ENCODE data around the gene CYBA.
"Not testable (repeated sequence)": the region's sequence is repeated elsewhere in the genome, so short reads cannot be mapped to it uniquely, and the experiment has no call there.

The CYBA gene

DNA sequence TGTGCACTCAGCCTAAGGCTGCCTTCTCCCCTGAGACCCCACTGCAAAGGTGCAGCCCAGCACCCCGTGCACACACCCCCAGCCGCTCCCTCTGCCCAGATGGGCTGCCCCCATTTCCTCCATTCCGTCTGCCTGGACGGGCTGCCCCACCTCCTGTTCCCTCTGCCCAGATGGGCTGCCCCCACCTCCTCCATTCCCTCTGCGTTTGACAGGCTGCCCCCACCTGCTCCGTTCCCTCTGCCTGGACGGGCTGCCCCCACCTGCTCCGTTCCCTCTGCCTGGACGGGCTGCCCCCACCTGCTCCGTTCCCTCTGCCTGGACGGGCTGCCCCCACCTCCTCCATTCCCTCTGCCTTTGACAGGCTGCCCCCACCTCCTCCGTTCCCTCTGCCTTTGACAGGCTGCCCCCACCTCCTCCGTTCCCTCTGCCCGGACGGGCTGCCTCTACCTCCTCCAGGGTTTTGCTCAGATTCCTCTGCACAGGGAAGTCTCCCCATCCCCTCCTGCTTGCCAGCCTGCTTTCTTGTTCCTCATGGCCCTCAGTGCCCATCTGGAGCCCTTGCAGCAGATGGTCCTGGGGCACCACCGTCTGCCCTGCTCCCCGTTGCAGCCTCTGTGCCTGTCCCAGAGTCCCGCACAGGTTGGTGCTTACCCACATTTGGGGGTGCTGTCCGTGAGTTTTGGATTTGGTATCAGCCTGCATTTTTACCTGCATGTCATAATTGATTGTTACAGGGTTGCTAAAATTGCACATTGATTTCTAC is 35.9 kb downstream of the CYBA start:
- no peak for DNase-seq (ENCODE audit: low read depth in 3 of 3)

DNA sequence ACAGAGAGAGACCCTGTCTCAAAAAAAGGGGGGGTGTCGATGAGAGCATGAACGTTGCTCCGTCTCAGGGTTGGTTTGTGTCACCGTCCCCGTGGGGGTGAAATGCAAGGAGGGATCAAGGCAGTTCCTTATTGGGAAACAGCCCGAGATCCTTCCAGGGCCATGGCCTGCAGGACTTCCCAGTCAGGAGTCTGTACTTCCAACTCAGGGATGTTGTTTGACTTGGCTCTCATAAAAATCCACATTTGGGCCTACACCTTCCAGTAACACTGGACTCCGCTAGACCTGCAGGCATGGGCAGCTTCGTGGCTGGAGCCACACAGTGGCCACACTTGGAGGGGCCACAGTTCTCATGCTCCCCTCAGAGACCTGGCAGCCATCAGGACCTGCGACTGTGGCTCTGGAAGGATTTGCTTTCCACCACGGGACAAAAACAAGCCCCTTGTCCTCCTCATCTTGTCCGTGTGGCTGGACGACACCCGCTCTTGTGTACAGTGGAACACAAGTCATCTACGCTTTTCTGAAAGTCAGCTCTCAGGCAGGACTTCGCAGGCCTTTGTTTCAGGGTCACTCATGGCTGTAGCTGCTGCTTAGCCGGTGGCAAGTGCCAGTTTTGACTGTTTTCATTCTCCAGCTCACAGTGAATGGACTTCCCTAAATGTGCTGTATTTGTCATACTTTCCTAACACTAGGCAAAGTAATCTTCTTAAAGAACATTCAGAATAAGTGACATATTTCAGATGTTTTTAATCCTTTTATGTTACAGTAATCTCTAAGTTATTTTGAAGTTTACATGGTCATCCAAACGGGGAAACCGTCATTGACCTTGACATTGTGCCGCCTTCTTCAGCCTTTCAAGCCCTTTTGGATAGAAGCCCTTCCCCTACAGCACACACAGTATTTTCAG is 36.7 kb downstream of the CYBA start:
- no peak for DNase-seq (ENCODE audit: low read depth in 3 of 3)

DNA sequence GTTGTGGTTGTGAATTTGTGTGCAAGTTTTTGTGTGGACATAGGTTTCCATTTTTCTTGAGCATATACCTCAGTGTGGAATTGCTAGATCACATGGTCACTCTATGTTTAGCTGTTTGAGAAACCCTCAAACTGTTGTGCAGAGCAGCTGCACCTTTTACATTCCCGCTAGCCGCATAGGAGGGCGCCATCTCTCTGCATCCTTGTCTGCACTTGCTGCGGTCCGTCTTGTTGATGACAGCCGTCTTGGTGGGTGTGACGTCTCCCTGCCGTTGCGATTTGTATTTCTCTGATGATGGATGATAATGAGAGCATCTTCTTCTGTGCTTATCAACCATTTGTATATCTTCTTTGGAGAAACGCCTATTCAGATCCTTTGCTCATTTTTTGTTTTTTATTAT is 37.6 kb downstream of the CYBA start:
- DNase-seq (ENCODE audit: low read depth in 3 of 3): no peak

DNA sequence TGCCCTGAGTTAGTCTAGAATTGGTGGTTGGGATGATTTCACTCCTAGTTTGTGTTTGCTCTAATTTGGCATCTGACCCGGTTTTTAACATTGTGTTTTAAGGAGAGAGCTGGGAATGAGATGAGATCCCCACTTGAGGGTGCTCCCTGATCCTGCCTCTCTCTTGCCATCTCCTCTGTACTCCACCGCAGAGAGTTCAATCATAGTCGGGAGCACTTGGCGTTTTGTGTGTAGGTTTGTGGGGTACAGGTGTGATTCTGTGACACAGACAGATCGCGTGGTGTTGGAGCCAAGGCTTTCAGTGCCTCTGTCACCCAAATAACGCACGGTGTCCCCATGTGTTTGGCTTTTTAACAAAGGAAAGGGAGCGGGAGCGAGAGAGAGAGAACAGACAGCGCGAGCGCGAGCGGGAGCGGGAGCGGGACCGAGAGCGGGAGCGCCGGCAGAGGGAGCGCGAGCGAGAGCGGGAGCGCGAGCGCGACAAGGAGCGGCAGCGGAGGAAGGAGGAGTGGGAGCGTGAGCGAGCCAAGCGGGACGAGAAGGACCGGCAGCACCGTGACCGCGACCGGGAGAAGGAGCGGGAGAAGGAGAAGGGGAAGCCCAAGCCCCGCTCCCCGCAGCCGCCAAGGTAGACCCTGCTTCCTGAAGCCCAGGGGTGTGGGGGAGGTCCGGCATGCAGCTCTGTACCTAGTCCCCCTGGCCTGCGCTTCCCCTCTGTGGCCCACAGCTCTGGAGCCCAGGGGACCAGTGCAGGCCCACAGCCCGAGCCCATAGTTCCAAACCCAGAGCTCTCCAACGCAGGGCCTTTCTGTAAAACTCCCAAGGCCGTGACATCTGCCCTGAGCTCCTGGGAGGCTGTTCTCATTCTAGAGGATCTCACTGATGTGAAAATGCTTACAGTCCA is 39.7 kb downstream of the CYBA start:
- no peak for DNase-seq (ENCODE audit: low read depth in 3 of 3)

DNA sequence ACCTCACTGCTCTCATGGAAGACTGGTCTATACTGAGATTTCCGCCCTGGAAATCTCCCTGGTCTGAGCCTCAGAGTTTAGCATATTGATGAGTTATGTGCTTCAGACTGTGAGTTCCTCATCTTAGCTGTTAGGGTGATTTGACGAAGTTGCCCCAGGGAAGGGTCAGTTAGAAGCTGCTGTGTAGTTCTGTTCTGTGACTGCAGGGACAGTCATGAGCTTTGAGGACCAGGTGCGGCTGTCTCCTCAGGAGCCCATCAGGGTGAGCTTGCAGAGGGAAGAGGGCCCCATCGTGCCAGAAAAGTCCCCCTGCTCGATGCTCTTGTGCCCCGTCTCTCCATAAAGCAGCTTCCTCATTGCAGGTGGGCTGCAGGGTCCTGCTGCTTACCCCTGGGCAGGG is 40.8 kb downstream of the CYBA start:
- DNase-seq (ENCODE audit: low read depth in 3 of 3): no peak

DNA sequence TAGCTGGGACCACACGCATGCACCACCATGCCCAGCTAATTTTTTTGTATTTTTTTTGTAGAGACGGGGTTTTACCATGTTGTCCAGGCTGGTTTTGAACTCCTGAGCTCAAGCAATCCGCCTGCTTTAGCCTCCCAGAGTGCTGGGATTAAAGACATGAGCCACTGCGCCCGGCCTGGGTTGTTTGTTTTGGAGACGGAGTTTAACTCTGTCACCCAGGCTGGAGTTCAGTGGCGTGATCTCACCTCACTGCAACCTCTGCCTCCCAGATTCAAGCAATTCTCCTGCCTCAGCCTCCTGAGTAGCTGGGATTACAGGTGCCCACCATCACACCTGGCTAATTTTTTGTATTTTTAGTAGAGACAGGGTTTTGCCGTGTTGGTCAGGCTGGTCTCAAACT is 41.4 kb downstream of the CYBA start:
- DNase-seq (ENCODE audit: low read depth in 3 of 3): not testable (repeated sequence)

DNA sequence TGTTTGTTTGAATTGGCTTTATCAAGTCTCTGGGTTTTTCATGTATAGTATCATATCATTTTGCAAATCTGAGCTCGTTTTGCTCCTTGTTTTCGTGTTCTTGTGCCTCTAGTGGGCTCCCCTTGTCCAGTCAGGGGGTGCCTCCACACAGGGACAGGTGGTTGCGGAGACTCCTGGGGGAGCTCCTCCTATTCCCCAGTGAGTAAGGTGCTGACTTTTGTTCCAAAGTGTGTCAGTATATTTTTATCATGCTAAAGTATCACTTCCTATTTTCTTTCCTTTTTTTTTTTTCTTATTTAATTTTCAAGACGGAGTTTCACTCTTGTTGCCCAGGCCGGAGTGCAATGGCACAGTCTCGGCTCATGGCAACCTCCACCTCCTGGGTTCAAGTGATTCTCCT is 42.8 kb downstream of the CYBA start:
- no peak for DNase-seq (ENCODE audit: low read depth in 3 of 3)

DNA sequence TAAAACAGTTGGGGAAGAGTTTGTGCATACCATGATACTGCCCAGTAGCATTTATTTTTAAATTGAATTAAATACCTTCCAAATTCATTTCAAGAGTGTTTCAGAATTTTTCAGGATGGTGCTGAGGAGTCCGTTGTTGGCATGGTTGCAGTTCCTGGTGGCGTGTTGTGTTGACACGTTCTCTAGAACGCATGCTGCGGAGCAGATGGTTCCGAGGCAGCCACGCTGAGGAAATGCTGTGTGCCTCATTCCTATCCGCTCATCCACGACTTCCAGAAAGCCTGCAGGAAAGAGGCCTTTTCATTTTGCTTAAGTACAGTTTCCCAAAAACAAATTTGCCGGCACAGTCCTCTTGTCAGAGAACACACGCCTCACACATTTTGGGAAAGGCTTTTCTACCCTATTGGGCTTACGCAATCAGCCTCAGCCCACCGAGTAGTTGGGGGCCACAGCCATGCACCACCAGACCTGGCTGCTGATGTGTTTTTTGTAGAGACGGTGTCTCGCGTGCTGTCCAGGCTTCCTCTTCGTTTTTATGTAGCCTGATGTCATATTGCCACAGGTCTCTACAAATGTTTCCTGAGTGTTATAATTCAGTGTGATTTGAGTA is 44.6 kb downstream of the CYBA start:
- no peak for DNase-seq (ENCODE audit: low read depth in 3 of 3)

DNA sequence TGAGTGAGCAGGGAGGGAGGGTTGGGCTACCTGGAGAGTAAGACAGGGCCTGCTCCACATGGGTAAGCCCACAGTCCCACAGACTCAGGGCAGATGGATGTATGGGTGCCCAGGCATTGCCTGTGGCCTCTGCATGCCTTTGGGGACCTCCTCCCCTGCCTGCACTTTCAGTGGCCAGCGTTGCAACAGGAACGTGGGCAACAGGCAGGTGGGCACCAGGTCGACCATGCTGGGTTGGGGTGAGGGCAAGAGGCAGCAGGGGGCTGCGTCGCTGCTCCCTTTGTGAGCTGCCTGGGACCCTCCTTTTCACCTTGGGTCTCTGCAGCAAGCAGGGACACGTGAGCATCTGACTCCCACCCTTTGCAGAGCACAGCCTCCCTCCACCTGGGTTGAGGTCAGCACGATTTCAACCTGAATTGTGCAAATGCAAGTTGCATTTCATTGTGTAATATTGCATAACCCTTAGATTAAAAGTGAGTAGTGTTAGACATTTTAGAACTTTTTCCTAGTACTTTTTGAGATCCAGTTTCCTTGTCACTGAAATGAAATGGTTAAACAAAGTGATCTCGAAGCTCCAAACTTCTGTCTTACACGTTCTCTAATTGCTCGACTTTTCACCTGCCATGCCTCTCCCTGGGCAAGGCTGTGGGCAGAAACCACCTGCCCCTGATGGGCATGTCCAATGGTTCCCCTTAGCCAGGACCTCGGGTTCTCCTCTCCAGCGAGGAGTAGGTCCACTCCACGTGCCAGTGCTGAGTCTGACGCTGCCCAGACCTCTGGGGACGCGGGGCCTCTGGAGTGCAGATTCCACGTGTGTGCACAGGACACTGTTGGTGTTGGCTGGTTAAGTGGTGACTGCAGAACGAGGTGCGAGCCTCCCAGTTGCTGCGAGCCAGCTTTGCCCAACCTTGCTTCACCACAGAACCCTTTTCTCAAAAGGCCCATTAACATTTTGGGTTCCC is 45.4 kb downstream of the CYBA start:
- no peak for DNase-seq (ENCODE audit: low read depth in 3 of 3)

DNA sequence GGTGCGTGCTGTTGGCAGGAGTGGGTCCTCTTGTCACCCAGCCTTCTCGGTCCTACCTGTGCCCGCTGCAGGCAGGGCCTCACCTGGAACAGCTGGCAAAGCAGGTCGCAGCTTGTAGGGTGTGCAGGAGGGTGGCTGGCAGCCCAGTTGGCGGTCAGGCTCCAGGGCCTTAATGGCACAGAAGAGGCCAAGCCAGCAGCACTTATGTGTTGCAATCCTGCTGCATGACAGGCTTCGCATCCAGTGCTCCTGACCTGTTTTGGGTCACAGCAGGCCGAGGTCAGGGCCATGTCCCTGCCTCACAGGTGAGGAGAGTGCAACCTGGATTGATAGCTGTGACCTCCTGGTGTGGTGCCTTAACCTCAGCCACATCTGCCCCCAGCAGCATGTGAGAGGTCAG is 48.8 kb downstream of the CYBA start:
- DNase-seq (ENCODE audit: low read depth in 3 of 3): no peak

DNA sequence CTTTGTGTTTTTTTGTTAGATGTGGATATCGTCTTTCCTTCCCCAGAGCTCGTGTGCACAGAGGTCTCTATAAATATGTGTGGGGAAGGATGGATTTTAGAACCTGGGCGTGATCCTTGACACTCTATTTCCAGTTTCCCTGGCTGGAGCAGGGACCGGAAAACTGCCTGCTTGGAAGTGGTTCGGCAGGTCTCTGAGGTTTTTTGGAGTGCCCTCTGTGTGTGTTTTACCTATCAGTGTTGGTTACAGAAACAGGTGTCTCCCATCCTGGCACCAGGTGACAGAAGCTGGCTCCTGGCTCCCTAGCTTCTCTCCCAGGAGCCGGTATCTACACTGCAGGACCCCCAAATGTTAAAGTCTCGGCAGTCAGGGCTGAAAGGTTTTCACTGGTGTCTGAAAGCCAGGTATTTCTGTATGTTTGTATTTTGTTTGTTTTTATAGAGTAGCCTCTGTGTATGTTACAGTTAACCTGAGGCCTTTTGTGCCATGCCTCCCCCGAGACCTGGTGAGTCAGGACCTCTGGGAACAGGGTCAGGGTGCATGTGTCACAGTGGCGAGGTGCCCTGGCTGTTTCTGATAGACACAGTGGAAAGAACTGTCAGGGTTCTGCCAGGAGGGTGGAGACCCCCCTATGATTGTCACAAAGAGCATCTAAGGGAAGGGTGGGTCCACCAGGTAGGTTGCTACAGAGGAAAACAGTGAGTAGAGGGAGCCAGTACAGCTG is 49.4 kb downstream of the CYBA start:
- no peak for DNase-seq (ENCODE audit: low read depth in 3 of 3)

DNA sequence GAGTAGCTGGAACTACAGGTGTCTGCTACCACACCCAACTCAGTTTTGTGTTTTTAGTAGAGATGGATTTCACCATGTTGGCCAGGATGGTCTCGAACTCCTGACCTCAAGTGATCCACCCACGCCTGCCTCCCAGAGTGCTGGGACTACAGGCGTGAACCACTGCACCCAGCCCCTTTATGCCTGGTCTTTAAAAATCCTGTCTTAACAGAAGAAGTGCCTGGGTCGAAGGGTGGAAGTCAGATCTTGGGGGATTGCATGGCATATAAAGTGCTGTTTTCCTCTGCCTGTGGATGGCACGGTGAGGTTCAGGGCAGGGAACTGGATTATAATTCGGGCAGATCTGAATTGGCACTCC is 50.3 kb downstream of the CYBA start:
- DNase-seq (ENCODE audit: low read depth in 3 of 3): no peak

DNA sequence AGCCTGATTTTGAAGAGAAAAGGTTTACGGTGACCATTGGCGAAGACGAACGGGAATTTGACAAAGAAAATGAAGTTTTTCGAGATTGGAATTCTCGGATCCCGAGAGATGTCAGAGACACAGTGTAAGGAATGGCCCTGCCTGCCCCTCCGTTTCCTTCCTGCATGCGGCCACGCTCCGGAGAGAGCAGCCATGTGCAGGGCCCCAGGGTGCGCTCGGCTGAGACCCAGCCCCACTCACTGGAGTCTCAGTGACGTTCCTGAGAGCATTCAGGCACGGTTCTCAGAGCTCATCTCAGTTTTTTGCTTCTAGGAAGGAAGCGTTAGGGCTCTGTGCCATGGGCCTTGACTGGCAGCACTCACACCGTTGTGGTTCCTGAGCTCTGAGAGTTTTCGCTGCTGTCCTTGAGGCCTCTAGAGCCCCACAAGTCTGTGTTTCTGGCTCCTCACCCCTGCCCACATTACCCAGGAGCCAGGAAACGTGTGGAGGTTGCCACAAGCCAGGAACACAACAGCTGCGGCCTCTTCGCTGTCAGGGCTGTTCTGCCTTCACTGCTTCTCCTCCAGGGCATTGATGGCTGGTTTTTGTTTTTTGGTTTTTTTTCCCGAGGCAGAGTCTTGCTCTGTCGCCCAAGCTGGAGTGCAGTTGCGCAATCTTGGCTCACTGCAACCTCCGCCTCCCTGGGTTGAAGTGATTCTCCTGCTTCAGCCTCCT is 50.9 kb downstream of the CYBA start:
- no peak for DNase-seq (ENCODE audit: low read depth in 3 of 3)

DNA sequence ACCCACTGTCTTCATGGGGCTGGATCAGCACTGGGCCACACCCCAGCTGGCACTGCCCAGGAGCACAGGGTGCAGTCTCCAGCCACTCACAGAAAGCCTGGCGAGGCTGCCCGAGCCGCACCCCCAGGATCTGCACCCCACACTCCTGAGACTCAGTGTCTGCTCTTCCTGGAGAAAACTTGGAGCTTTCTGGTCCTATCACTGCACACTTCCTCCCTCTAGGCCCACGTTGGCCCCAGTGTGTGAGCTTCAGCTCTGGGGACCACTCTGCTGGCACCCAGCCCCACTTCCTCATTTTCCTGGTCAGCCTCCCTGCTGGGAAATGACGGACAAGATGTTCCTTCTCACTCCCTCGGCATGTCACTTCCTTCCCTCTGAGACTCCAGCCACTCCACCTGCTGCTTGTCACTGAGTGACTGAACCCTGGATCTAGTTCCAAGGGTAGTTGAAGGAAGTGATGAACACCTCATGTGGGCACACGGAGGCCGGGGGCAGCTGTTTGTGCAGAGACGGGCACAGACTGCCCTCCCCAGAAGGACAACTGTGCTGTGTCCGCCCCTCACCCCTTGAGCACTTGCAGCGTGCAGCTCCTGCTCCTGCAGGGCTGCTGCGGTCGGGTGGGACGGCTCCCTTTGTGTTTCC is 51.6 kb downstream of the CYBA start:
- DNase-seq (ENCODE audit: low read depth in 3 of 3): no peak

DNA sequence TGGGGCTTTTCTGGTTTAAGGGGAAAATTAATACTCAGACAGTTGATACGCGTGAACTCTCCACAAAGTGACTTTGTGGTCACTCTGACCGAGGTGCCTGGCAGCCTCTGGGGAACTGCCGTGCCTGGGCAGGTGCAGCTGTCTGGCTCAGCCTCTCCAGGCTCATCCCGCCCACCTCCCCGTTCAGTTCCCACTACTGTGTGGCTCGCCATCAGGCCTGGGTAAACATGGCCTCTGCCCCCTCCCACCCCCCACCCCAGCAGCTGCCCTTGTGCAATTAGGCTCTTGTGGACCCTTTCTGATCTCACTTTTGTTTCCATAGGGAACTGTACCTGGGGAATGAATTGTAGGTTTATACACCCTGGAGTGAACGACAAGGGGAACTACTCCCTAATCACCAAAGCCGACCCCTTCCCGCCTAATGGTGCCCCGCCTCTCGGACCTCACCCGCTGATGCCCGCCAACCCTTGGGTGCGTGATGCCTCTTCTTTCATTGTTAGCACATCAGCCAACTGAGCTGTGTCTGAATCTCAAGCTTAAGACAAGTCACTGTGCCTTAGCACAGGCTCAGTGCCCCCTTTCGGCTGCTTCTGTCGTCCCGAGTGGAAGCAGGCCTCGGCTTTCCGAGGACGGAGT is 52.9 kb downstream of the CYBA start:
- no peak for DNase-seq (ENCODE audit: low read depth in 3 of 3)

DNA sequence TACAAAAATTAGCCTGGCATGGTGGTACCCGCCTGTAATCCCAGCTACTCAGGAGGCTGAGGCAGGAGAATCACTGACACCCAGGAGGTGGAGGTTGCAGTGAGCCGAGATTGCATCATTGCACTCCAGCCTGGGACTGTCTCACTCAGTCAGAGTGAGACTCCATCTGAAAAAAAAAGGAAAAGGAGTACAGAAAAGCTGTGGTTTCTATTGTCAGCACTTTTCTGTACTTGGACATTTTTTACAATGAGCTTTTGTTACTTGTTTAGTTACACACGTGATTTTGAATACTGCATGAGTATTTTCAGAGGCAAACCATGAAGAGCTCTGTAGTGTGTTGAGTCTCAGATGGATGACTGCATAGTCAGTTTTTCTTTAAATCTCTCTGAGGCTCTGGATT is 54.4 kb downstream of the CYBA start:
- DNase-seq (ENCODE audit: low read depth in 3 of 3): no peak

DNA sequence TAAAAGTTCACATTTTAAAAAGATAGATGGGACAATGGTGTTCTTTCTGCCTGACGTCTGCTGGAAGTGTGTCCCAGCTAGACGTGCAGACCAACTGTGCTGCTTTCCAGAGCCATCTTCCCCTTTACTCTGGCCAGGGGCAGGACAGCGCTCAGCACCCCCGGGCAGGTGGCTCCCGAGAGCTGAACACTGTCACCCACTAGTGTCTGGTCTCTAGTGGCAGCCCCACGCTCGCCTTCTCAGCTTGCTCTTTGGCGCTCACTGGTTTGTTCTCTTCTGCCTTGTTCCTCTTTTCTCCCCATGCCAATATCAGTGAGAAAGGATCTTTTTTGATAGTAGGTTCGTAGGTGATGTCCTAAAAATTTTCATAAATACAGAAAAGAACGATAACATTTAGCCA is 54.9 kb downstream of the CYBA start:
- DNase-seq (ENCODE audit: low read depth in 3 of 3): no peak

DNA sequence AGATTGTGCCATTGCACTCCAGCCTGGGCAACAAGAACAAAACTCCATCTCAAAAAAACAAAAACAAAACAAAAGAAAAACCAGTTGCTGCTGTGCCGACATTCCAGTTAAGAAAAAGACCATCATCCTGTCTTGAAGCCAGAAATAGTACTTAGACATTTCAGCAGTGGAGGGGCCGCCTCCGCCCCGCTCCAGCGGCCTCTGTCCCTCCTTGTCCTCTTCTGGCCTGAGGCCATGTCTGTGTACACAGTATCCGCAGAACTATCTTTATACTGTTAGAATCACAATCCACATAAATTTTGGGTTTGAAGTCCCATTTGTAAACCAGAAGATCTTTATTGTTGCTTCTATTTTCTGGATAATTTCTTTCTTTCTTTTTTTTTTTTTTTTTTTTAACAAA is 55.8 kb downstream of the CYBA start:
- DNase-seq (ENCODE audit: low read depth in 3 of 3): no peak

All from stimulated activated CD4-positive, alpha-beta T cell treated with anti-CD3 and anti-CD28 coated beads, TNF-alpha, amount 100 ng/mL, for 4 hours (primary cell).